Measurements from ENCODE around the gene MORC4.

MORC4 gene

GRCh38 chrX:106899841-106900240, 100.2 kb downstream of the MORC4 start:
- TF ChIP-seq, protein P1, sequence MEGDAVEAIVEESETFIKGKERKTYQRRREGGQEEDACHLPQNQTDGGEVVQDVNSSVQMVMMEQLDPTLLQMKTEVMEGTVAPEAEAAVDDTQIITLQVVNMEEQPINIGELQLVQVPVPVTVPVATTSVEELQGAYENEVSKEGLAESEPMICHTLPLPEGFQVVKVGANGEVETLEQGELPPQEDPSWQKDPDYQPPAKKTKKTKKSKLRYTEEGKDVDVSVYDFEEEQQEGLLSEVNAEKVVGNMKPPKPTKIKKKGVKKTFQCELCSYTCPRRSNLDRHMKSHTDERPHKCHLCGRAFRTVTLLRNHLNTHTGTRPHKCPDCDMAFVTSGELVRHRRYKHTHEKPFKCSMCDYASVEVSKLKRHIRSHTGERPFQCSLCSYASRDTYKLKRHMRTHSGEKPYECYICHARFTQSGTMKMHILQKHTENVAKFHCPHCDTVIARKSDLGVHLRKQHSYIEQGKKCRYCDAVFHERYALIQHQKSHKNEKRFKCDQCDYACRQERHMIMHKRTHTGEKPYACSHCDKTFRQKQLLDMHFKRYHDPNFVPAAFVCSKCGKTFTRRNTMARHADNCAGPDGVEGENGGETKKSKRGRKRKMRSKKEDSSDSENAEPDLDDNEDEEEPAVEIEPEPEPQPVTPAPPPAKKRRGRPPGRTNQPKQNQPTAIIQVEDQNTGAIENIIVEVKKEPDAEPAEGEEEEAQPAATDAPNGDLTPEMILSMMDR (IDR thresholded peaks at IDR 0.05; ENCODE audit: insufficient read depth, low read depth, low read length, missing control alignments): no peak
- no peak for DNase-seq (ENCODE audit: low read depth)
- no peak overlapping the region for H3K4me3 ChIP-seq (ENCODE audit: low read depth, low read length)

- TF ChIP-seq, protein P1 (IDR thresholded peaks at IDR 0.05; ENCODE audit: insufficient read depth, low read depth, low read length, missing control alignments): no peak
- H3K4me3 ChIP-seq (ENCODE audit: low read depth, low read length): no peak overlapping the region
- no peak for DNase-seq (ENCODE audit: low read depth)
Measured at GRCh38 chrX:106899276-106899675, 100.7 kb downstream of the MORC4 start.

GRCh38 chrX:106898462-106898861, 101.5 kb downstream of the MORC4 start:
- DNase-seq (ENCODE audit: low read depth): peak; percentile 48
- no peak overlapping the region for H3K4me3 ChIP-seq (ENCODE audit: low read depth, low read length)
- TF ChIP-seq, protein P1 (IDR thresholded peaks at IDR 0.05; ENCODE audit: insufficient read depth, low read depth, low read length, missing control alignments): peak; percentile 25

- no peak overlapping the region for H3K4me3 ChIP-seq (ENCODE audit: low read depth, low read length)
- DNase-seq (ENCODE audit: low read depth): no peak
- TF ChIP-seq, protein P1 (IDR thresholded peaks at IDR 0.05; ENCODE audit: insufficient read depth, low read depth, low read length, missing control alignments): no peak
Measured at GRCh38 chrX:106897259-106897658, 102.8 kb downstream of the MORC4 start.

DNA sequence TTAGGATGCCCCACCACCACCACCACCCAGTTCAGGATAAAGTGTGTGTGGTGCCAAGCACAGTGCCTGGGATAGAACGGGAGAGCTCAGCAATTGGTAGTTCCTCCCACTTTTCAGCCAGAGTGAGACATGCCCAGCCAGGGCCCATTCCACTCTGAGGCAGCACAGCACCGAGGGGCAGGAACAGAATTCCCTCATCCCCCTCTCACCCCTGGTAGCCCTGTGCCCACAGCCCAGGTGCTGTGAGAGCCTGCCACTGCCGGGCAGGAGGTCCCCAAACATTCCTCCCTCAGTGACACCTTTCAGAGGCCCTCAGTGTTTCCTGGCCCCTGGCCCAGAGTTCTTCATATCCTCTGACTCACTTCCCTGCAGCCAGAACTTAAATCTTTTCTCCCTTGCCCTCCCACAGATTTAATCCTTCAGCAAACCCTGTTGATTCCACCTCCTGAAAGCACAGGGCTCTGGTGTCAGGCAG, 105.0 kb downstream of the MORC4 start:
- no peak for DNase-seq (ENCODE audit: low read depth)
- TF ChIP-seq, protein P1 (IDR thresholded peaks at IDR 0.05; ENCODE audit: insufficient read depth, low read depth, low read length, missing control alignments): no peak
- no peak overlapping the region for H3K4me3 ChIP-seq (ENCODE audit: low read depth, low read length)

DNA sequence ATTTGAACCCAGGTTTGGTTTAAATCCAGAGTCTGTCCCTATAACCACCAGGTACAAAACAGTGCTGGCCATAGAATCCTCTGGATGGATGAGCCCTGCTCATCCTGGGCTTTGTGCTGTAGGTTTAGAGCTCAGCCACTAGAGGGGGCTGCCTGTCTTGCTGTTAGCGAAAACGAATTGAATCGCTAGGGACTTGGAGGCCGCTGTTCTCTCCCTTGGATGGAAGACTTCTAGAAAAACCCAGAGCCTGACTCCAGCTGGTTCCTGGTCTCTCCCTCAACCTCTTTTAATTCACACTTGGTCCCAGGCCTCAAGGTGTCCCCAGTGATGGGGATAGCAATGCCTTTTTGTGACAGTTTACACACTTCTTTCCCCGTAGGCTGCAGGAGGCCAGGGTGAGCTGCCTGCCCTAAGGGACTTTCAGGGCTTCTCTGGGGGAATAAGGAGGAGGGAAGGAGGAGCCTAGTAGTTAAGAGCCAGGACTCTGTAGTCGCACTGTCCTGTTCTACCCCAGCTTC, 105.6 kb downstream of the MORC4 start:
- peak; percentile 54 for DNase-seq (ENCODE audit: low read depth)
- TF ChIP-seq, protein P1 (IDR thresholded peaks at IDR 0.05; ENCODE audit: insufficient read depth, low read depth, low read length, missing control alignments): peak; percentile 72
- no peak overlapping the region for H3K4me3 ChIP-seq (ENCODE audit: low read depth, low read length)
